Astrocyte (in vitro differentiated cells and primary cell): ENCODE measurements around the gene GDF10. TPM values are rescaled to one million over a fixed set of nuclear protein-coding genes. Genes with fewer than 3 reads are reported as not detected.

Experiments used
- DNase-seq: peaks from one replicate; pipeline ENCODE4 v3.0.0-alpha.2; 2010; ENCODE audit warnings: low read depth
- FAIRE-seq: peaks from 2 replicates; lab custom pipeline; 2011; peaks lifted over from hg19 to GRCh38; lab: Jason Lieb, UNC
- H2AFZ ChIP-seq: 2 replicates; pipeline ENCODE4 v1.6.0; 2012; ENCODE audit warnings: low read depth, low read length, inconsistent platforms
- H3K27ac ChIP-seq: 2 replicates; pipeline ENCODE4 v1.5.1; 2011; ENCODE audit warnings: low read depth, low read length, inconsistent platforms
- H3K27me3 ChIP-seq: 2 replicates; pipeline ENCODE4 v1.6.0; 2011; ENCODE audit warnings: low read length, inconsistent platforms; ENCODE audit not compliant: insufficient read depth
- H3K36me3 ChIP-seq: 2 replicates; pipeline ENCODE4 v1.5.1; 2011; ENCODE audit warnings: low read length, inconsistent platforms; ENCODE audit not compliant: insufficient read depth
- H3K4me1 ChIP-seq: 2 replicates; pipeline ENCODE4 v1.5.1; 2011; ENCODE audit warnings: low read length, inconsistent platforms; ENCODE audit not compliant: insufficient read depth
- H3K4me2 ChIP-seq: 2 replicates; pipeline ENCODE4 v1.6.0; 2012; ENCODE audit warnings: low read length, inconsistent platforms
- H3K4me3 ChIP-seq: 2 replicates; pipeline ENCODE4 v1.5.1; 2011; ENCODE audit warnings: low read depth, mild to moderate bottlenecking, low read length, inconsistent platforms; ENCODE audit not compliant: insufficient read depth
- H3K79me2 ChIP-seq: 2 replicates; pipeline ENCODE4 v1.6.0; 2012; ENCODE audit warnings: mild to moderate bottlenecking, low read length, inconsistent platforms; ENCODE audit not compliant: insufficient read depth
- H3K9ac ChIP-seq: 2 replicates; pipeline ENCODE4 v1.6.0; 2012; ENCODE audit warnings: mild to moderate bottlenecking, low read length, inconsistent platforms
- H3K9me3 ChIP-seq: 2 replicates; pipeline ENCODE4 v1.5.1; 2012; ENCODE audit warnings: low read depth, mild to moderate bottlenecking, low read length, inconsistent platforms; ENCODE audit not compliant: insufficient read depth
- H4K20me1 ChIP-seq: 2 replicates; pipeline ENCODE4 v1.6.0; 2012; ENCODE audit warnings: low read length, inconsistent platforms; ENCODE audit not compliant: insufficient read depth
- H3K27ac Mint-ChIP-seq: one replicate; pipeline ENCODE4 v1.8.0; 2021; ENCODE audit warnings: mild to moderate bottlenecking, mixed read lengths; ENCODE audit not compliant: unreplicated experiment
- H3K27me3 Mint-ChIP-seq: one replicate; pipeline ENCODE4 v1.8.0; 2021; ENCODE audit warnings: low read depth, mixed read lengths; ENCODE audit not compliant: unreplicated experiment
- H3K36me3 Mint-ChIP-seq: one replicate; pipeline ENCODE4 v1.8.0; 2021; ENCODE audit warnings: low read depth, mixed read lengths; ENCODE audit not compliant: unreplicated experiment
- H3K4me1 Mint-ChIP-seq: one replicate; pipeline ENCODE4 v1.8.0; 2021; ENCODE audit warnings: low read depth, mixed read lengths; ENCODE audit not compliant: unreplicated experiment
- H3K4me3 Mint-ChIP-seq: one replicate; pipeline ENCODE4 v1.8.0; 2021; ENCODE audit warnings: mild to moderate bottlenecking, moderate library complexity, mixed read lengths; ENCODE audit not compliant: unreplicated experiment
- H3K9me3 Mint-ChIP-seq: one replicate; pipeline ENCODE4 v1.8.0; 2021; ENCODE audit warnings: mild to moderate bottlenecking, mixed read lengths; ENCODE audit not compliant: unreplicated experiment
- CTCF ChIP-seq: IDR thresholded peaks from 2 replicates; pipeline ENCODE4 v1.5.1; 2011; ENCODE audit warnings: low read depth, mild to moderate bottlenecking, inconsistent platforms, low read length, moderate library complexity; ENCODE audit not compliant: insufficient read depth
- EZH2 ChIP-seq: IDR thresholded peaks from 2 replicates; pipeline ENCODE4 v1.6.1; 2012; ENCODE audit warnings: mild to moderate bottlenecking, low read length, inconsistent platforms; ENCODE audit not compliant: insufficient read depth
- total RNA-seq: library from RNA; stranded (reverse); gene quantifications from 2 replicates; pipeline ENCODE4 v1.2.1, GENCODE V29; 2021

The GDF10 gene
- total RNA-seq, 1 donor from 2014 or later: 2.2 TPM

GRCh38 chr10:47253030-47253637 is 46.9 kb upstream of the GDF10 start:
- no peak overlapping the region for H3K9ac ChIP-seq
- peak overlapping the region; percentile 38 for H2AFZ ChIP-seq
- peaks cover 32% of the 10 kb centered on the region for H3K4me1 Mint-ChIP-seq
- FAIRE-seq: no peak
- no peaks in the 10 kb centered on the region for H3K27me3 ChIP-seq
- DNase-seq: no peak
- peaks cover 24% of the 10 kb centered on the region for H3K27me3 Mint-ChIP-seq
- H3K36me3 ChIP-seq: no peaks in the 10 kb centered on the region
- H3K4me3 Mint-ChIP-seq: no peak overlapping the region
- H3K4me1 ChIP-seq: peaks cover 9% of the 10 kb centered on the region
- TF ChIP-seq EZH2 (no peak), CTCF (no peak)
- H3K79me2 ChIP-seq: no peaks in the 10 kb centered on the region
- no peak overlapping the region for H3K4me3 ChIP-seq
- H3K9me3 Mint-ChIP-seq: peaks cover 13% of the 10 kb centered on the region
- no peaks in the 10 kb centered on the region for H3K9me3 ChIP-seq
- peak overlapping the region; percentile 85 for H3K27ac Mint-ChIP-seq
- peak overlapping the region; percentile 30 for H3K4me2 ChIP-seq
- H3K36me3 Mint-ChIP-seq: no peaks in the 10 kb centered on the region
- H4K20me1 ChIP-seq: no peaks in the 10 kb centered on the region
- H3K27ac ChIP-seq: peak overlapping the region; percentile 18

- Histone ChIP-seq H3K9ac (peak overlapping the region; percentile 7), H2AFZ (peak overlapping the region; percentile 38), H3K36me3 (no peaks in the 10 kb centered on the region), H3K9me3 (no peaks in the 10 kb centered on the region), H3K27ac (peak overlapping the region; percentile 18), H3K4me3 (no peak overlapping the region), H4K20me1 (no peaks in the 10 kb centered on the region), H3K4me2 (peak overlapping the region; percentile 30), H3K27me3 (no peaks in the 10 kb centered on the region), H3K4me1 (peaks cover 9% of the 10 kb centered on the region), H3K79me2 (no peaks in the 10 kb centered on the region)
- no peak for TF ChIP-seq CTCF
- no peak for TF ChIP-seq EZH2
- peaks cover 17% of the 10 kb centered on the region for H3K27me3 Mint-ChIP-seq
- H3K27ac Mint-ChIP-seq: peak overlapping the region; percentile 85
- H3K4me3 Mint-ChIP-seq: no peak overlapping the region
- peaks cover 13% of the 10 kb centered on the region for H3K9me3 Mint-ChIP-seq
- H3K36me3 Mint-ChIP-seq: no peaks in the 10 kb centered on the region
- peaks cover 32% of the 10 kb centered on the region for H3K4me1 Mint-ChIP-seq
- no peak for FAIRE-seq
- DNase-seq: peak; percentile 58
Observed at GRCh38 chr10:47253651-47254375, 46.2 kb upstream of the GDF10 start.

GRCh38 chr10:47254611-47255010 is 45.4 kb upstream of the GDF10 start:
- DNase-seq: peak; percentile 2
- Histone ChIP-seq H3K4me3 (no peak overlapping the region), H3K27me3 (no peaks in the 10 kb centered on the region), H3K4me2 (peak overlapping the region; percentile 30), H3K27ac (no peak overlapping the region), H4K20me1 (no peaks in the 10 kb centered on the region), H3K4me1 (peaks cover 9% of the 10 kb centered on the region), H2AFZ (no peak overlapping the region), H3K9ac (no peak overlapping the region), H3K79me2 (no peaks in the 10 kb centered on the region), H3K36me3 (no peaks in the 10 kb centered on the region), H3K9me3 (no peaks in the 10 kb centered on the region)
- Mint-ChIP-seq H3K36me3 (no peaks in the 10 kb centered on the region), H3K4me3 (peak overlapping the region; percentile 12), H3K27ac (peak overlapping the region; percentile 5), H3K27me3 (peaks cover 9% of the 10 kb centered on the region), H3K4me1 (peaks cover 32% of the 10 kb centered on the region), H3K9me3 (peaks cover 7% of the 10 kb centered on the region)
- TF ChIP-seq CTCF: no peak
- TF ChIP-seq EZH2: no peak
- no peak for FAIRE-seq
